HepG2 (cell line): ENCODE measurements around the gene CAPN3. TPM values are rescaled to one million over a fixed set of nuclear protein-coding genes. Genes with fewer than 3 reads are reported as not detected.

Source experiments
- ATAC-seq: fragments of 200-7000 bp; cut with Tn5 transposase; 3 replicates; pipeline ENCODE4 v1.9.1; 2020; ENCODE audit warnings: mild to moderate bottlenecking, moderate library complexity
- BruUV-seq: library from RNA; stranded (reverse); fragments of 400-500 nt; replicated peaks from 2 replicates; lab custom pipeline; 2021; lab: Mats Ljungman, UMichigan
- CTCF ChIA-PET: fragments of 300-600 bp; formaldehyde crosslinking; extraction: SDS; loops from one replicate; lab custom pipeline; 2021; ENCODE audit warnings: low total read pairs, inconsistent platforms, low intra/inter-chr PET ratio; lab: Yijun Ruan, JAX
- POLR2A ChIA-PET: fragments of 350-600 bp; sonication (Branson Sonifier 250); formaldehyde crosslinking; loops from one replicate; lab custom pipeline; 2020; ENCODE audit warnings: antibody characterized with exemption, inconsistent platforms; lab: Yijun Ruan, JAX
- DNase-seq: peaks from one replicate; pipeline ENCODE4 v3.0.0-alpha.2; 2015; ENCODE audit warnings: low spot score
- FAIRE-seq: peaks from 3 replicates; lab custom pipeline; 2011; peaks lifted over from hg19 to GRCh38; lab: Jason Lieb, UNC
- H2AFZ ChIP-seq: one replicate; pipeline ENCODE4 v1.6.1; 2011; ENCODE audit warnings: low read length, inconsistent platforms
- H3K27ac ChIP-seq: fragments of 300-600 bp; 3 replicates; pipeline ENCODE4 v1.8.0; 2011; ENCODE audit warnings: mixed run types, mild to moderate bottlenecking, mixed read lengths, low read length, inconsistent platforms; ENCODE audit not compliant: insufficient read depth; ENCODE audit errors: extremely low read length
- H3K27me3 ChIP-seq, 2 experiments: fragments of 200-600 bp in 1 of 2; 2 replicates in 1 of 2; 3 replicates in 1 of 2; pipeline versions ENCODE4 v1.6.0 to v1.8.0; 2011; ENCODE audit warnings: low read length in 2 of 2, mild to moderate bottlenecking in 2 of 2, moderate library complexity in 2 of 2, inconsistent platforms in 1 of 2; ENCODE audit not compliant: insufficient read depth in 2 of 2, control insufficient read depth in 1 of 2
- H3K36me3 ChIP-seq, 2 experiments: fragments of 200-600 bp in 1 of 2; replicated peaks in 1 of 2; 2 replicates in 1 of 2; 3 replicates in 1 of 2; pipeline versions ENCODE4 v1.5.1 to v1.8.0; 2011; ENCODE audit warnings: low read length in 2 of 2, inconsistent platforms in 1 of 2; ENCODE audit not compliant: insufficient read depth in 2 of 2, control insufficient read depth in 1 of 2
- H3K4me1 ChIP-seq: 2 replicates; pipeline ENCODE4 v1.5.1; 2012; ENCODE audit warnings: low read length, inconsistent platforms; ENCODE audit not compliant: insufficient read depth
- H3K4me2 ChIP-seq: 2 replicates; pipeline ENCODE4 v1.6.0; 2011; ENCODE audit warnings: low read depth, low read length, inconsistent platforms
- H3K4me3 ChIP-seq, 3 experiments: fragments of 200-600 bp in 1 of 3; sonication (generic), shearing (Covaris generic) in 1 of 3; replicated peaks in 1 of 3; 2 replicates each; pipeline ENCODE4 v1.5.1; 2011 to 2016; ENCODE audit warnings: low read length in 3 of 3, inconsistent platforms in 2 of 3, low read depth in 2 of 3, mild to moderate bottlenecking in 2 of 3, control low read depth in 1 of 3, mixed read lengths in 1 of 3; ENCODE audit not compliant: insufficient read depth in 1 of 3
- H3K79me2 ChIP-seq: one replicate; pipeline ENCODE4 v1.6.1; 2011; ENCODE audit warnings: low read length, inconsistent platforms; ENCODE audit not compliant: insufficient read depth
- H3K9ac ChIP-seq: 2 replicates; pipeline ENCODE4 v1.6.0; 2011; ENCODE audit warnings: mild to moderate bottlenecking, low read depth, low read length, inconsistent platforms; ENCODE audit not compliant: insufficient read depth
- H3K9me3 ChIP-seq: 2 replicates; pipeline ENCODE4 v1.5.1; 2012; ENCODE audit warnings: mild to moderate bottlenecking, low read length
- H4K20me1 ChIP-seq: 2 replicates; pipeline ENCODE4 v1.6.0; 2011; ENCODE audit warnings: inconsistent platforms, mild to moderate bottlenecking, low read length, moderate library complexity; ENCODE audit not compliant: insufficient read depth
- CREM ChIP-seq, 2 experiments: sonication (generic) in 1 of 2; formaldehyde crosslinking in 1 of 2; IDR thresholded peaks; 2 replicates each; pipeline versions ENCODE4 v1.4.0 to v1.6.1; 2016 to 2020; ENCODE audit warnings: antibody characterized with exemption in 1 of 2, mild to moderate bottlenecking in 1 of 2, missing genetic modification reagents in 1 of 2
- DPF2 ChIP-seq: sonication (generic); formaldehyde crosslinking; IDR thresholded peaks from 2 replicates; pipeline ENCODE4 v1.4.0; 2020; ENCODE audit warnings: mild to moderate bottlenecking, low read depth, missing genetic modification reagents, borderline replicate concordance
- FOXM1 ChIP-seq: sonication (generic); formaldehyde crosslinking; IDR thresholded peaks from 2 replicates; pipeline ENCODE4 v1.5.0; 2020; ENCODE audit warnings: missing genetic modification reagents
- GTF2F1 ChIP-seq: fragments of 150-350 bp; IDR thresholded peaks from 2 replicates; pipeline ENCODE4 v1.6.1; 2014; ENCODE audit warnings: low read length
- SCMH1 ChIP-seq: sonication (generic); formaldehyde crosslinking; IDR thresholded peaks from 2 replicates; pipeline ENCODE4 v1.9.0; 2021; ENCODE audit warnings: missing genetic modification reagents, mild to moderate bottlenecking, borderline replicate concordance
- SETDB1 ChIP-seq: sonication (generic); formaldehyde crosslinking; IDR thresholded peaks from 2 replicates; pipeline ENCODE4 v1.5.1; 2020; ENCODE audit warnings: missing genetic modification reagents, mild to moderate bottlenecking, borderline replicate concordance
- TCF7 ChIP-seq: sonication (generic); IDR thresholded peaks from 2 replicates; pipeline ENCODE4 v1.6.1; 2016; ENCODE audit warnings: antibody characterized with exemption, low read depth
- ZMYM2 ChIP-seq: sonication (generic); formaldehyde crosslinking; IDR thresholded peaks from 2 replicates; pipeline ENCODE4 v1.8.0; 2022; ENCODE audit warnings: mild to moderate bottlenecking, missing genetic modification reagents
- ZNF407 ChIP-seq: sonication (generic); formaldehyde crosslinking; IDR thresholded peaks from one replicate; pipeline ENCODE4 v1.5.1; 2020; ENCODE audit warnings: mild to moderate bottlenecking, missing genetic modification reagents; ENCODE audit errors: not compliant biosample characterization
- ZNF672 ChIP-seq: sonication (generic); formaldehyde crosslinking; IDR thresholded peaks from 2 replicates; pipeline ENCODE4 v1.8.1; 2022; ENCODE audit warnings: missing genetic modification reagents
- ZNF674 ChIP-seq: sonication (generic); formaldehyde crosslinking; IDR thresholded peaks from 2 replicates; pipeline ENCODE4 v1.5.0; 2020; ENCODE audit warnings: low read depth, mild to moderate bottlenecking, missing genetic modification reagents
- WGBS: methylation state at CpG from one replicate; pipeline ENCODE4 v1.1.6; 2017; ENCODE audit warnings: low lambda C conversion rate; 5-methylcytosine and 5-hydroxymethylcytosine counted together
- in situ Hi-C: cut with HindIII; loops from 2 replicates; pipeline ENCODE4 v1.10.0; 2017; ENCODE audit warnings: low pct_unique_long_range_greater_than_20kb; ENCODE audit not compliant: extremely low pct_ligation_motif_present
- intact Hi-C: fragments of 100-400 bp; cut with micrococcal nuclease; formaldehyde crosslinking; loops from one replicate; pipeline ENCODE4 v1.10.0; 2022; ENCODE audit not compliant: unreplicated experiment
- polyA plus RNA-seq, 8 experiments: library from polyadenylated mRNA; depleted of rRNA in 3 of 8; stranded (reverse) in 7 of 8; unstranded in 1 of 8; fragments of >200 nt; fragmentation: Illumina TruSeq in 4 of 8; extraction: Trizol in 4 of 8; gene quantifications; 2 replicates each; pipeline versions ENCODE4 v1.2.1 to v1.2.3, GENCODE V29; 2011 to 2016; ENCODE audit warnings: low read depth in 4 of 8, missing spikeins in 1 of 8, mixed read lengths in 1 of 8; ENCODE audit not compliant: insufficient read depth in 1 of 8
- total RNA-seq, 5 experiments: library from RNA; depleted of rRNA; stranded (reverse); fragments of >200 nt; fragmentation: Illumina TruSeq; extraction: Trizol; gene quantifications; 2 replicates each; pipeline ENCODE4 v1.2.3, GENCODE V29; 2016; ENCODE audit warnings: low read depth in 1 of 5

The CAPN3 gene
- total and polyA plus RNA-seq, 2 of the 13 experiments (the other 11 are each of a cell fraction or from before 2014, with no cell fraction given) = 1.3 to 4.6 TPM

GRCh38 chr15:42332331-42332730 is 27.0 kb upstream of the CAPN3 start:
- in situ Hi-C loops (no loop called here), intact Hi-C loops (loop anchor here (2.0 kb wide), 1 partner anchor 14 kb away; no protein-coding TSS in a partner anchor)
- BruUV-seq = no TSS peak
- no peaks in the 10 kb centered on the region for H3K79me2 ChIP-seq
- H4K20me1 ChIP-seq = no peaks in the 10 kb centered on the region
- no peak for TF ChIP-seq GTF2F1
- TF ChIP-seq ZMYM2 (CRISPR knock-in tag) = no peak
- no peak for TF ChIP-seq ZNF672 (CRISPR knock-in tag)
- peaks cover 0 to under 1% of the 10 kb centered on the region in 2 experiments; a peak in 1 of 5 replicates for H3K36me3 ChIP-seq
- POLR2A ChIA-PET = no interaction called here
- no peak overlapping the region for H3K27ac ChIP-seq
- no peak overlapping the region for H3K4me2 ChIP-seq
- no peak for FAIRE-seq
- no peaks in the 10 kb centered on the region for H3K27me3 ChIP-seq
- CTCF ChIA-PET = no interaction called here
- WGBS = 97% methylated on average over 4 of the region's 4 CpGs
- ATAC-seq = no peak
- no peak for DNase-seq
- peaks cover 7% of the 10 kb centered on the region for H3K9me3 ChIP-seq
- H3K9ac ChIP-seq = no peak overlapping the region
- no peak overlapping the region for H3K4me3 ChIP-seq
- H2AFZ ChIP-seq = no peak overlapping the region
- H3K4me1 ChIP-seq = no peaks in the 10 kb centered on the region

- H3K27ac ChIP-seq = no peak overlapping the region
- BruUV-seq = no TSS peak
- in situ Hi-C loops (no loop called here), intact Hi-C loops (no loop called here)
- ChIA-PET CTCF (no interaction called here), POLR2A (no interaction called here)
- no peak overlapping the region for H3K4me3 ChIP-seq
- H3K27me3 ChIP-seq = no peaks in the 10 kb centered on the region
- WGBS = 74% methylated on average over 2 of the region's 2 CpGs
- H3K79me2 ChIP-seq = no peaks in the 10 kb centered on the region
- no peak overlapping the region for H3K9ac ChIP-seq
- DNase-seq = no peak
- H3K4me2 ChIP-seq = no peak overlapping the region
- H3K36me3 ChIP-seq = no peaks in the 10 kb centered on the region; a peak in 1 of 5 replicates
- H3K9me3 ChIP-seq = peaks cover 7% of the 10 kb centered on the region
- no peak for ATAC-seq
- no peak overlapping the region for H2AFZ ChIP-seq
- FAIRE-seq = no peak
- no peaks in the 10 kb centered on the region for H3K4me1 ChIP-seq
- no peaks in the 10 kb centered on the region for H4K20me1 ChIP-seq
- no peak for TF ChIP-seq ZNF407 (CRISPR knock-in tag)
- no peak for TF ChIP-seq ZNF674
- TF ChIP-seq DPF2 (CRISPR knock-in tag) = no peak
- no peak for TF ChIP-seq TCF7
- no peak for TF ChIP-seq SETDB1 (CRISPR knock-in tag)
- no peak for TF ChIP-seq FOXM1
- TF ChIP-seq CREM (IDR thresholded peaks at IDR 0.05) = no peak
- TF ChIP-seq CREM (CRISPR knock-in tag; IDR thresholded peaks at IDR 0.05) = no peak
- no peak for TF ChIP-seq SCMH1 (CRISPR knock-in tag)
Measured at GRCh38 chr15:42335074-42335473, 24.2 kb upstream of the CAPN3 start.
